CD4-positive, alpha-beta T cell treated with Interleukin-6 at 100 ng/mL for 8 hours (primary cell): Measurements from ENCODE around the gene CDH20.

ENCODE experiments used
- DNase-seq: peaks from one replicate; pipeline ENCODE4 v3.0.0-alpha.2; 2020; ENCODE audit warnings: mixed read lengths, low spot score

CDH20 gene

GRCh38 chr18:61426492-61427053 lies 93.3 kb downstream of the CDH20 start:
- no peak for DNase-seq

- DNase-seq, result no peak
Observed at GRCh38 chr18:61428266-61428665, 95.0 kb downstream of the CDH20 start.

- no peak for DNase-seq
Observed at GRCh38 chr18:61432590-61432989, 99.4 kb downstream of the CDH20 start.

GRCh38 chr18:61435064-61435652 lies 101.9 kb downstream of the CDH20 start:
- no peak for DNase-seq

GRCh38 chr18:61443081-61443725 lies 110.0 kb downstream of the CDH20 start:
- no peak for DNase-seq

- no peak for DNase-seq
Observed at GRCh38 chr18:61448316-61448715, 115.1 kb downstream of the CDH20 start.

- DNase-seq, result no peak
Observed at GRCh38 chr18:61459896-61460648, 126.8 kb downstream of the CDH20 start.

GRCh38 chr18:61464551-61465142 lies 131.4 kb downstream of the CDH20 start:
- no peak for DNase-seq

- DNase-seq, result no peak
Observed at GRCh38 chr18:61466736-61467135, 133.5 kb downstream of the CDH20 start.

GRCh38 chr18:61470031-61470674 lies 136.9 kb downstream of the CDH20 start:
- no peak for DNase-seq

- DNase-seq, result no peak
Observed at GRCh38 chr18:61471541-61471940, 138.3 kb downstream of the CDH20 start.

- no peak for DNase-seq
Observed at GRCh38 chr18:61471942-61472341, 138.7 kb downstream of the CDH20 start.

GRCh38 chr18:61474341-61474740 lies 141.1 kb downstream of the CDH20 start:
- no peak for DNase-seq

- DNase-seq, result no peak
Observed at GRCh38 chr18:61474918-61475317, 141.7 kb downstream of the CDH20 start.

GRCh38 chr18:61475931-61476330 lies 142.7 kb downstream of the CDH20 start:
- DNase-seq, result no peak

- no peak for DNase-seq
Observed at GRCh38 chr18:61489334-61489733, 156.1 kb downstream of the CDH20 start.

GRCh38 chr18:61496374-61496773 lies 163.1 kb downstream of the CDH20 start:
- no peak for DNase-seq

GRCh38 chr18:61497422-61497821 lies 164.2 kb downstream of the CDH20 start:
- no peak for DNase-seq

- DNase-seq, result peak; percentile 2
Observed at GRCh38 chr18:61502472-61502871, 169.2 kb downstream of the CDH20 start.

- no peak for DNase-seq
Observed at GRCh38 chr18:61503688-61504087, 170.5 kb downstream of the CDH20 start.

- DNase-seq, result no peak
Observed at GRCh38 chr18:61528961-61529360, 195.7 kb downstream of the CDH20 start.

GRCh38 chr18:61530681-61531080 lies 197.5 kb downstream of the CDH20 start:
- DNase-seq, result no peak
